Fibroblast of mammary gland (primary cell): ENCODE results near the gene CTIF.

Experiments
- DNase-seq: peaks from one replicate; pipeline ENCODE4 v3.0.0-alpha.2; 2010; ENCODE audit warnings: low read depth
- H3K4me3 ChIP-seq: 2 replicates; pipeline ENCODE4 v1.5.1; 2011; ENCODE audit warnings: low read depth, mild to moderate bottlenecking, low read length, moderate library complexity; ENCODE audit not compliant: control insufficient read depth
- TF ChIP-seq, protein P1 (sequence below): conservative IDR thresholded peaks from 2 replicates; pipeline ENCODE4 v1.5.1; 2011; ENCODE audit warnings: low read depth, low read length, inconsistent platforms; ENCODE audit not compliant: control insufficient read depth, insufficient read depth

Gene CTIF

DNA sequence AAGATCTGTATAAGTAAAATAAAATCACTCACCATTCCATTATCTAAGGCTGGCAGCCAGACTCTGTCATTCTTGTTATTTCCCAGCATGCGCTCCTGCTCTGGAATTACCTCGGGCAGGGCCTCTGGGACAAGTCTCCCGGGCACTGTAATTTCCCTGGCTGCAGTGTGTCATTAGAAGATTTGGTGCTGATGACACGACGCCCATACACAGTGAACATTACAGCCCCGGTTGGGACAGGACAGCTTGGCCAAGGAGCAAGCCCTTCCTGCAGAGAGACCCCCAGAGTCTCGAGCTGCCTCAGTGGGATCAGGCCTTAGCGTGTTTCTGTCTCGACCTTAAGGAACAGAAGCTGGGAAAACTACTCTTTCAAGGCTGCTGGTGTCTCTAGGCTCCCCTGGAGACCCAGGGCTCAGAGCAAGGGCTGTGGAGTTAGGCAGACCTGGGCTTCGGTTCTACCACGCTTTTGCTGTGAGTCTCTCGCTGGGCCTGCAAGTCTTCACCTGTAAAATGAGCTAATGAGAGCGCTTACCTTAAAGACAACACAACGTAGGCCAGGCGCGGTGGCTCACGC is 372.2 kb downstream of the CTIF start:
- no peak overlapping the region for H3K4me3 ChIP-seq
- DNase-seq = no peak
- TF ChIP-seq, protein P1, sequence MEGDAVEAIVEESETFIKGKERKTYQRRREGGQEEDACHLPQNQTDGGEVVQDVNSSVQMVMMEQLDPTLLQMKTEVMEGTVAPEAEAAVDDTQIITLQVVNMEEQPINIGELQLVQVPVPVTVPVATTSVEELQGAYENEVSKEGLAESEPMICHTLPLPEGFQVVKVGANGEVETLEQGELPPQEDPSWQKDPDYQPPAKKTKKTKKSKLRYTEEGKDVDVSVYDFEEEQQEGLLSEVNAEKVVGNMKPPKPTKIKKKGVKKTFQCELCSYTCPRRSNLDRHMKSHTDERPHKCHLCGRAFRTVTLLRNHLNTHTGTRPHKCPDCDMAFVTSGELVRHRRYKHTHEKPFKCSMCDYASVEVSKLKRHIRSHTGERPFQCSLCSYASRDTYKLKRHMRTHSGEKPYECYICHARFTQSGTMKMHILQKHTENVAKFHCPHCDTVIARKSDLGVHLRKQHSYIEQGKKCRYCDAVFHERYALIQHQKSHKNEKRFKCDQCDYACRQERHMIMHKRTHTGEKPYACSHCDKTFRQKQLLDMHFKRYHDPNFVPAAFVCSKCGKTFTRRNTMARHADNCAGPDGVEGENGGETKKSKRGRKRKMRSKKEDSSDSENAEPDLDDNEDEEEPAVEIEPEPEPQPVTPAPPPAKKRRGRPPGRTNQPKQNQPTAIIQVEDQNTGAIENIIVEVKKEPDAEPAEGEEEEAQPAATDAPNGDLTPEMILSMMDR = no peak
